A673 (cell line): Measurements from ENCODE around the gene MTHFD1L.

Experiments
- EZH2 ChIP-seq: fragments of 200-600 bp; sonication (generic); IDR thresholded peaks from 2 replicates; pipeline ENCODE4 v1.6.1; 2017; ENCODE audit warnings: borderline replicate concordance, low read depth, mild to moderate bottlenecking, mixed read lengths, antibody characterized with exemption, low read length; ENCODE audit not compliant: poor library complexity, severe bottlenecking
- TF ChIP-seq, protein P1 (sequence below): fragments of 300-800, 200-600 bp; sonication (generic); conservative IDR thresholded peaks from 2 replicates; pipeline ENCODE4 v1.5.1; 2017; ENCODE audit warnings: low read depth, mild to moderate bottlenecking, antibody characterized with exemption, low read length, moderate library complexity, mixed read lengths

DNA sequence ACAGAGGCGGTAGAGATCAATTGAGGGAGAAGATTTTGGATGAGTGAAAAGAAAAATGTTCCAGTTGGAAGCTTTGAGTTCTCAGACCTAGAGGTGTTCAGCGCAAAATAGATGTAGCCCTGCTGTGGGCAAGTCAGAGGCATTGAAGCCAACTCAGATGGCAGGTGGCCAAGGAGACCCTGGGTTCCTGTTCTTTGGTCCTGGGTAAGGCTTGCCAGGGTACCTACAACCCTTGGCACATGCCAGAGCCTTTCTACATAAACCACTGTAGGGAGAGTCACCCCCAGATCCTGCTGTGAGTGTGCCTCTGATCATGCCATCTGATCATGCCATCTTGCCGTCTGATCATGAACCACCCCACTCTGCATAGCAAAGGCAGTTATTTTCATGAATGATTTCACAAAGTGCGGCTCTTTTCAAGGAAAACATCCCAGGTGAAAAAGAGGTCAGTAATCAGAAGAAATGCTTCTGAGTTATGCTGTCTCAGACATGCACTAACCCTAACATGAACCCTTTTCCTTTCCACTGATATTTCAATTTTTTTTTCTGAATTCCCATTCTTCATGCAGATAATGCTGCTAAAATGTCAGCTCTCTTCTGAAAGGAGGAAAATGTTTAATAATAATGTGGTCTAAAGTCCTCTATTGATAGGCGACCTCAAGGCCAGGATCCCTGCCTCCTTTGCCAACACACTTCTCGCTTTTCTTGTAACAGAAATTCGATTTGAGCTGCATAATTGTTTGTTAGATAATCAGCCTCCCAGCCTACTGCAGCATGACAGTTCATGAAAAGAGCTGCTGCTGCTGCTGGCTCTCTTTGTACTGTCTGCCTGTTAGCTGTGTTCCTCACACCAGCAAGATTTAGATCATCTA lies 153.6 kb downstream of the MTHFD1L start:
- TF ChIP-seq, protein P1, sequence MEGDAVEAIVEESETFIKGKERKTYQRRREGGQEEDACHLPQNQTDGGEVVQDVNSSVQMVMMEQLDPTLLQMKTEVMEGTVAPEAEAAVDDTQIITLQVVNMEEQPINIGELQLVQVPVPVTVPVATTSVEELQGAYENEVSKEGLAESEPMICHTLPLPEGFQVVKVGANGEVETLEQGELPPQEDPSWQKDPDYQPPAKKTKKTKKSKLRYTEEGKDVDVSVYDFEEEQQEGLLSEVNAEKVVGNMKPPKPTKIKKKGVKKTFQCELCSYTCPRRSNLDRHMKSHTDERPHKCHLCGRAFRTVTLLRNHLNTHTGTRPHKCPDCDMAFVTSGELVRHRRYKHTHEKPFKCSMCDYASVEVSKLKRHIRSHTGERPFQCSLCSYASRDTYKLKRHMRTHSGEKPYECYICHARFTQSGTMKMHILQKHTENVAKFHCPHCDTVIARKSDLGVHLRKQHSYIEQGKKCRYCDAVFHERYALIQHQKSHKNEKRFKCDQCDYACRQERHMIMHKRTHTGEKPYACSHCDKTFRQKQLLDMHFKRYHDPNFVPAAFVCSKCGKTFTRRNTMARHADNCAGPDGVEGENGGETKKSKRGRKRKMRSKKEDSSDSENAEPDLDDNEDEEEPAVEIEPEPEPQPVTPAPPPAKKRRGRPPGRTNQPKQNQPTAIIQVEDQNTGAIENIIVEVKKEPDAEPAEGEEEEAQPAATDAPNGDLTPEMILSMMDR: no peak
- no peak for TF ChIP-seq EZH2
